ENCODE data around the gene FOXL2. TPM values are rescaled to one million over a fixed set of nuclear protein-coding genes. Genes with fewer than 3 reads are reported as not detected.

The FOXL2 gene
- total and polyA plus RNA-seq, 2 of the 13 experiments (the other 11 are each of a cell fraction or from before 2014, with no cell fraction given), result not detected

DNA sequence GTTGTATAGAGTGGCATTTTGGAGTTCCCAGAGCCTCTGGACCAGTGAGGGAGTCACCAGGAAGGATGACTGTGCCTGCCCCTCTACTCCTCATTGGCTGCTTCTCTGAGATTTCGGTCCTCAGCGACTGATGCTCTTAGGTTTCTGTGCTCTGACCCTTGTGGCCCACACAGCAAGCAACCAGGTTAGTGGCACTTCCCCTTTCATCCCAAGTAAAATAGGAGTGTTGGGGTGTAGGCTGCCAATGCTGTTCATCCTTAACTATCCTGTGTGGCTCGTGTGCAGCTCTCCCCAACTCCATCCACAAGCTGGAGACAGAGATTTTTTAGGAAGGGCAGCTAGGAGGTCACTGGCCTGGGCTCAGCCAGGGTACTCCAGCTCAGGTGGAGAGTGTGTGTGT, 37.9 kb upstream of the FOXL2 start:
- Histone ChIP-seq H3K79me2 (ENCODE audit: insufficient read depth, low read length) (no peaks in the 10 kb centered on the region), H3K9ac (ENCODE audit: insufficient read depth, low read depth, low read length) (no peak overlapping the region), H3K27ac (ENCODE audit: extremely low read length, insufficient read depth, low read length) (no peak overlapping the region), H3K4me3 (replicated peaks in 1 of 3; ENCODE audit: insufficient read depth in 1 of 3, low read depth in 2 of 3, low read length in 3 of 3) (no peak overlapping the region), H4K20me1 (ENCODE audit: insufficient read depth, low read length) (no peaks in the 10 kb centered on the region), H3K36me3 (replicated peaks in 1 of 2; ENCODE audit: control insufficient read depth in 1 of 2, insufficient read depth in 2 of 2, low read length in 2 of 2) (no peaks in the 10 kb centered on the region), H3K9me3 (ENCODE audit: low read length) (no peaks in the 10 kb centered on the region), H3K27me3 (ENCODE audit: control insufficient read depth in 1 of 2, insufficient read depth in 2 of 2, low read length in 2 of 2) (peaks cover 0 to 9% of the 10 kb centered on the region in 2 experiments; a peak in 2 of 5 replicates), H3K4me1 (ENCODE audit: insufficient read depth, low read length) (peaks cover 5% of the 10 kb centered on the region; the same call in 1 of the 2 replicates), H2AFZ (ENCODE audit: low read length) (no peak overlapping the region), H3K4me2 (ENCODE audit: low read depth, low read length) (no peak overlapping the region)
- ChIA-PET POLR2A (no interaction called here), CTCF (ENCODE audit: low intra/inter-chr PET ratio, low total read pairs) (no interaction called here)
- 0% methylated on average over 1 of the region's 3 CpGs for WGBS (ENCODE audit: low lambda C conversion rate)
- BruUV-seq (replicated peaks), result no TSS peak
- DNase-seq (ENCODE audit: low spot score) (no peak), ATAC-seq (no peak), FAIRE-seq (no peak)
- TF ChIP-seq, protein P1, sequence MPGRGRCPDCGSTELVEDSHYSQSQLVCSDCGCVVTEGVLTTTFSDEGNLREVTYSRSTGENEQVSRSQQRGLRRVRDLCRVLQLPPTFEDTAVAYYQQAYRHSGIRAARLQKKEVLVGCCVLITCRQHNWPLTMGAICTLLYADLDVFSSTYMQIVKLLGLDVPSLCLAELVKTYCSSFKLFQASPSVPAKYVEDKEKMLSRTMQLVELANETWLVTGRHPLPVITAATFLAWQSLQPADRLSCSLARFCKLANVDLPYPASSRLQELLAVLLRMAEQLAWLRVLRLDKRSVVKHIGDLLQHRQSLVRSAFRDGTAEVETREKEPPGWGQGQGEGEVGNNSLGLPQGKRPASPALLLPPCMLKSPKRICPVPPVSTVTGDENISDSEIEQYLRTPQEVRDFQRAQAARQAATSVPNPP (CRISPR knock-in tag; IDR thresholded peaks at IDR 0.05), result no peak
- no peak for TF ChIP-seq ZNF101 (CRISPR knock-in tag; IDR thresholded peaks at IDR 0.05; ENCODE audit: borderline replicate concordance, low read depth)
- no peak for TF ChIP-seq TAF15 (IDR thresholded peaks at IDR 0.05; ENCODE audit: low read depth, low read length, poor library complexity, severe bottlenecking)
- TF ChIP-seq ZNF3 (CRISPR knock-in tag; IDR thresholded peaks at IDR 0.05), result no peak
- TF ChIP-seq, protein P2, sequence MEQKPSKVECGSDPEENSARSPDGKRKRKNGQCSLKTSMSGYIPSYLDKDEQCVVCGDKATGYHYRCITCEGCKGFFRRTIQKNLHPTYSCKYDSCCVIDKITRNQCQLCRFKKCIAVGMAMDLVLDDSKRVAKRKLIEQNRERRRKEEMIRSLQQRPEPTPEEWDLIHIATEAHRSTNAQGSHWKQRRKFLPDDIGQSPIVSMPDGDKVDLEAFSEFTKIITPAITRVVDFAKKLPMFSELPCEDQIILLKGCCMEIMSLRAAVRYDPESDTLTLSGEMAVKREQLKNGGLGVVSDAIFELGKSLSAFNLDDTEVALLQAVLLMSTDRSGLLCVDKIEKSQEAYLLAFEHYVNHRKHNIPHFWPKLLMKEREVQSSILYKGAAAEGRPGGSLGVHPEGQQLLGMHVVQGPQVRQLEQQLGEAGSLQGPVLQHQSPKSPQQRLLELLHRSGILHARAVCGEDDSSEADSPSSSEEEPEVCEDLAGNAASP (CRISPR knock-in tag; IDR thresholded peaks at IDR 0.05; ENCODE audit: borderline replicate concordance), result no peak
- no peak for TF ChIP-seq POLR2AphosphoS5 (IDR thresholded peaks at IDR 0.05; ENCODE audit: low read depth, low read length)
- no peak for TF ChIP-seq MED13 (CRISPR knock-in tag; IDR thresholded peaks at IDR 0.05)
- TF ChIP-seq, protein P3, sequence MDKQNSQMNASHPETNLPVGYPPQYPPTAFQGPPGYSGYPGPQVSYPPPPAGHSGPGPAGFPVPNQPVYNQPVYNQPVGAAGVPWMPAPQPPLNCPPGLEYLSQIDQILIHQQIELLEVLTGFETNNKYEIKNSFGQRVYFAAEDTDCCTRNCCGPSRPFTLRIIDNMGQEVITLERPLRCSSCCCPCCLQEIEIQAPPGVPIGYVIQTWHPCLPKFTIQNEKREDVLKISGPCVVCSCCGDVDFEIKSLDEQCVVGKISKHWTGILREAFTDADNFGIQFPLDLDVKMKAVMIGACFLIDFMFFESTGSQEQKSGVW (CRISPR knock-in tag; IDR thresholded peaks at IDR 0.05; ENCODE audit: borderline replicate concordance), result no peak
- no peak for TF ChIP-seq ZNF550 (CRISPR knock-in tag; IDR thresholded peaks at IDR 0.05; ENCODE audit: borderline replicate concordance)
- TF ChIP-seq NFKBIZ (CRISPR knock-in tag; IDR thresholded peaks at IDR 0.05), result no peak
- TF ChIP-seq NFATC3 (CRISPR knock-in tag; IDR thresholded peaks at IDR 0.05), result no peak
- no peak for TF ChIP-seq ZNF431 (CRISPR knock-in tag; IDR thresholded peaks at IDR 0.05; ENCODE audit: borderline replicate concordance, low read depth)
- TF ChIP-seq ZKSCAN5 (CRISPR knock-in tag; IDR thresholded peaks at IDR 0.05), result no peak
- no peak for TF ChIP-seq KAT8 (CRISPR knock-in tag; IDR thresholded peaks at IDR 0.05)
- TF ChIP-seq TCF7L2 (IDR thresholded peaks at IDR 0.05; ENCODE audit: low read depth, low read length), result no peak
- no peak for TF ChIP-seq MAZ (IDR thresholded peaks at IDR 0.05; ENCODE audit: borderline replicate concordance, low read depth, low read length)
- no peak for TF ChIP-seq MAZ (CRISPR knock-in tag; IDR thresholded peaks at IDR 0.05; ENCODE audit: low read depth)
- TF ChIP-seq, protein P4, sequence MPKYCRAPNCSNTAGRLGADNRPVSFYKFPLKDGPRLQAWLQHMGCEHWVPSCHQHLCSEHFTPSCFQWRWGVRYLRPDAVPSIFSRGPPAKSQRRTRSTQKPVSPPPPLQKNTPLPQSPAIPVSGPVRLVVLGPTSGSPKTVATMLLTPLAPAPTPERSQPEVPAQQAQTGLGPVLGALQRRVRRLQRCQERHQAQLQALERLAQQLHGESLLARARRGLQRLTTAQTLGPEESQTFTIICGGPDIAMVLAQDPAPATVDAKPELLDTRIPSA (CRISPR knock-in tag; IDR thresholded peaks at IDR 0.05; ENCODE audit: borderline replicate concordance), result no peak
- TF ChIP-seq ASH2L (IDR thresholded peaks at IDR 0.05; ENCODE audit: insufficient read length, low read depth, low read length), result no peak
- TF ChIP-seq GLI4 (CRISPR knock-in tag; IDR thresholded peaks at IDR 0.05; ENCODE audit: borderline replicate concordance), result no peak
- TF ChIP-seq ZNF879 (CRISPR knock-in tag; IDR thresholded peaks at IDR 0.05), result no peak
- intact Hi-C loops (cut with micrococcal nuclease; ENCODE audit: unreplicated experiment), result no loop called here
- in situ Hi-C loops (cut with HindIII; ENCODE audit: extremely low pct_ligation_motif_present, low pct_unique_long_range_greater_than_20kb), result no loop called here
